Stimulated activated CD4-positive, alpha-beta T cell treated with anti-CD3 and anti-CD28 coated beads, TNF-alpha, amount 100 ng/mL, for 4 hours (primary cell): ENCODE measurements around the gene NSRP1.
"Not testable (repeated sequence)": the region's sequence is repeated elsewhere in the genome, so short reads cannot be mapped to it uniquely, and the experiment has no call there.

Experiments used
- DNase-seq, 3 experiments: peaks; one replicate each; pipeline ENCODE4 v3.0.0-alpha.2; 2020; ENCODE audit warnings: low read depth in 3 of 3

Gene NSRP1

GRCh38 chr17:30116661-30117551 is at the start of gene NSRP1:
Gene NSRP1 (plus strand): TSS chr17:30116816. CDS start chr17:30116844, 28 bp downstream.
- DNase-seq = peak; percentile 84 to 92 (median 85)

DNA sequence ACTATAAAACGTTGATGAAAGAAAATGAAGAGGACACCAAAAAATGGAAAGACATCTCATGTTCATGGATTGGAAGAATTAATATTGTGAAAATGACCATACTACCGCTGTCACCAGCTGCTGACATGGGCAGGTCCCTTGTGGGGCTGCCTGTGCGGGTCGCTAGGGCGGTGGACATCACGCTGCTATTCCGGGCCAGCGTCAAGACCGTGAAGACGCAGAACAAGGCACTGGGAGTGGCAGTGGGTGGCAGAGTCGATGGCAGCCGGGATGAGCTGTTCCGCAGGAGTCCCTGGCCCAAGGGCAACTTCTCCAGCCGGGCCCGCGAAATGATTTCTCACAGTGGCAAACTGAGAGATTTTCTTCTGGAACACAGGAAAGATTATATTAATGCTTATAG is 48.2 kb upstream of the NSRP1 start:
- DNase-seq = no peak

GRCh38 chr17:30074254-30074653 is 42.4 kb upstream of the NSRP1 start:
- DNase-seq = no peak

DNA sequence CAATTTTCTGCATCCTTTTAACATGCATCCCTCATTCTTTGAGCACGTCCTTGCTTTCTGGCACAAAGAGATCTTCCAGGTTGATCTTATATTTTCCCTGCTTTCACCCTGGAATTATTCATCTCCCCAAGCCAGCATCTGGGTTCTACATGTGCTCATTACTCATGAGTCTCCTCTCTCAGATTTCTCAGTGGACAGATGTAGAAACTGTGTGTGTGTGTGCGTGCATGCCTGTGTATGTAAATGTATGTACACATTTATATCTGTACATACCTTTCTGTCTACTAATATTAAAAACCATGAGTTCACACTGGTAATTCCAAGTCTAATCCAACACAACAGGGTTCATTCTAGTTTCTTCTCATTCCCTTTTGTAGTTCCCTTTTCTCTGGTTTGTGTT is 41.9 kb upstream of the NSRP1 start:
- DNase-seq = no peak

- DNase-seq = no peak
Measured at GRCh38 chr17:30082773-30083172, 33.8 kb upstream of the NSRP1 start.

GRCh38 chr17:30084788-30085187 is 31.8 kb upstream of the NSRP1 start:
- no peak for DNase-seq

DNA sequence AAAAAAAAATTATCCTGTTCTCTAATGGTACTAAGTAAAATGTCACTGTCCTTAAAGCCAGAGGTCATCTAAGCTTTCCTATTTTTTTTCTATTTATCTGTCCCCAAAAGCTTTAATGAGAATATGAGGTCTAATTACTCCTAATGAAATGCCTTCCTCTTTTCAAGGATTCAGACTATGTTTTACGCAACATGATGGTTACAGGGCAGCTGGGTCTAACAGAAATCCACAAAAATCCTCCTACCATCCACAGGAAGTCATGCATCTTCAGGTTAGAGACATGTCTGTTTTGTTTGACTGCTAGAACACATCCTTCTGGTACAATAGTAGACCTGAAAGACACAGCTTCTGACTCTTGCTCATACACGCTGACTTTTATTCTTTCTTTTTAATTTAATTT is 29.7 kb upstream of the NSRP1 start:
- no peak for DNase-seq

DNA sequence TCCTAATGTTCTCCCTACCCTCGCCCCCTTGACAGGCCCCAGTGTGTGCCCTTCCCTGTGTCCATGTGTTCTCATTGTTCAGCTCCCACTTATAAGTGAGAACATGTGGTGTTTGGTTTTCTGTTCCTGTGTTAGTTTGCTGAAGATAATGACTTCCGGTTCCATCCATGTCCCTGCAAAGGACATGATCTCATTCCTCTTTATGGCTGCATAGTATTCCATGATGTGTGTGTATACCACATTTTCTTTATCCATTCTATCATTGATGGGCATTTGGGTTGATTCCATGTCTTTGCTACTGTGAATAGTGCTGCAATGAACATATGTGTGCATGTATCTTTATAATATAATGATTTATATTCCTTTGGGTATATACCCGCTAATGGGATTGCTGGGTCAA is 29.2 kb upstream of the NSRP1 start:
- not testable (repeated sequence) for DNase-seq

DNA sequence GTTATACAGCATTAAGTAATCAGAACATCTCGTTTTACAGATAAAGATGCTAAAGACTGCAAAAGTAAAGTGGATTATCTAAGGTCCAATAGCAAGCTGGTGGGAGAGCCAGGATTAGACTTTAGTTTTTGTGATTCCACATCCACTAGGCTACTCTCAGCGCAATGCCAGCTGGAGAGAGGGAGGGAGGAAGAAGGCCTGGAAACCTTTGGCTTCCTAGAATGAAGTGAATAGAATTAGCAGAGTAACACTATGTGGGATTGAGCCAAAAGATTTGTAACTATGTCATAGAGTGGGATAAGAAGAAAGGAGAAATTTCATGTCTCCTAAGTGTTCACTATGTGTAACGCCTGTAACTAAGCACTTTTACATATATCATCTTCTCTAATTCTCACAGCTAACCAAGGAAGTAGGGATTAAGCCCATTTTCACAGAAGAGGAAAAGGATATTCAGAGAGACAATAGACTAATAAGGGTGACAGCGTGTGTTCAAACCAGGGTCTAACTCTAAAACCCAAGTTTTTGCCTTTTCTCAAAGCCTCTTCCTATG is 25.4 kb upstream of the NSRP1 start:
- DNase-seq = no peak

DNA sequence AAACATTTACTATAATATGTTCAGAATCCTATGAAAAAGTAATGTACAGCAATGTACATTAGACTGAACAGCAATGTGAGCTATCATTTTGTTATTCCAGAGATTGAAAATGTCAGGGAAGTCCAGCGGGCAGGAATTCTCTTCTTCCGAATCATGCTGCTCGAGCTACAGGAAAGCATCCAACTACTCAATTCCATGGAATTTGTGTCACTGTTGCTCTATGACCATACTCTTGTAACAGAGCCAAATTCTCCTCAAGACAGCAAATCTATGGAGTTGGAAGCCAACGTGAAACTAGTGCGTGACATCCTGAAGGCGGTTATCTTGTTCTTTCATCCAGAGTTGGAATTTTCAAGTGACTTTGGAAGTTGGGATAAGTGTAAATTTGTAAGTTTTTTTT is 24.8 kb upstream of the NSRP1 start:
- no peak for DNase-seq

DNA sequence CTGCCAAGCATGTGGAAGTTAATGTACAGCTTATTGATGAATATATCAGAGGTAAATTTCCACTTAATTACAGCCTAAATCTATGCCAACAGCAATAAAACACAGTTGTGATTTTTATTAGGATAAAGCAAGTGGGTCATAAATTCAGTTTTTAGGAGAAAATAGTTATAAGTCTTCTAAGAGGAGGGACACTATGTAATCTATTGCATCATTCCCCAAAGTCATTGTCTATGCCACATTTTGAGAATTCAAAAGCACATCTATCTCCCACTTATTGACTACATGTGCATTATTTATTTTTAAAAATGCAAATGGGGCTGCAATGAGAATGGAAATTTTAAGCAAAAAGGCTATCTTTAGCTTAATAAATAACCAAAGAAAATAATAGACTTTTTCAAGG is 23.7 kb upstream of the NSRP1 start:
- no peak for DNase-seq

- no peak for DNase-seq
Measured at GRCh38 chr17:30093463-30094147, 23.0 kb upstream of the NSRP1 start.

GRCh38 chr17:30095507-30096244 is 20.9 kb upstream of the NSRP1 start:
- DNase-seq = no peak

GRCh38 chr17:30101686-30102390 is 14.8 kb upstream of the NSRP1 start:
- DNase-seq = no peak

GRCh38 chr17:30103921-30104320 is 12.7 kb upstream of the NSRP1 start:
- no peak for DNase-seq

GRCh38 chr17:30104575-30105339 is 11.9 kb upstream of the NSRP1 start:
- DNase-seq = peak; percentile 46 to 58 (median 57)

DNA sequence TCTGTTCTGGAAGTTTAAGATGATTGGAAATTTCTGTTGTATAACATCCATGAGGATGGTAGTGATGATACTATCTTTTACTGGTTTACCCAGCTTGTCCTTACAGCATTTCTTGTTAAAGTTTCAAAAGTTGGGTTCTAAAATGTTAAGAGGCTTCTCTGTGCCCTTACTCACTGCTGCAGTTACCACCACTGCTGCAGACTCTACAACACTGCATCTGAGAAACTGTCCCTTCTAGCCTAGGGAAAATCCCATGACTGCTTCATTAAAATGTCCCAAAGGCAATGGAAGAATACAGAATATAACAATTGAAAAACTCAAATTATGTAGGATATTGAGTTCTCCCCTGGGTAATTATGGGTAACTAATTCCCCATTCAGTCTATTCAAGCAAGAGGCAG is 3.8 kb upstream of the NSRP1 start:
- DNase-seq = no peak

DNA sequence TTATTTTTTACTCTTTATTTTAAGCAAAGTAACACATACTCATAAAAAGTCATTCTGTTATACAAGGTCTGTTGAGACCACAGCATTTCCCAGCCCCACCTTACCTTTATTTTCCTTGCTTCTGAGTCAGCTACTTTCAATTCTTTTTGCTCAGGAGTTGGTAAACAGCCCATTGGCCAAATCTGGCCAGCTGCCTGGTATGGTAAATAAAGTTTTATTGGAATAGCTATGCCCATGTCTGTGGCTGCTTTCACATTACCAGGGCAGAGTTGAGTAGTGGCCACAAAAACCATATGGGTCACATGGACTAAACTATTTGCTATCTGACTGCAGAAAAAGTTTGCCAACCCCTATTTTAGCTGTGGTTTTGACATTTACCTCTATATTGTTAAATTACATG is 3.4 kb upstream of the NSRP1 start:
- DNase-seq = no peak

DNA sequence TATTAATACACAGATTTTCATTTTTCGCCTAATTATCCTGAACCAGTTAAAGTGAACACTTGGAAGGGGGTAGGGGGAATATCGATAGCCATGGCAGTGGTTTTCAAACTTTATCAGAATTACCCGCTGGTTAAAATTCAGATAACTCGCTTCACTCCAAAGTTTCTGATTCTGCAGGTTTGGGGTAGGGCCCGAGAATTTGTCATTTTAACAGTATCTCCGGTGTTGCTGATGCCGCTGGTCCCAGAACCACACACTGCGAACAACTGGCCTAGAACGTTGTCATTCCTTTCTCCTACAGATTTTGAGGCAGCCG is 313 bp upstream of the NSRP1 start:
- no peak for DNase-seq

GRCh38 chr17:30117675-30118081 is 1.1 kb downstream of the NSRP1 start:
- DNase-seq = no peak

- DNase-seq = not testable (repeated sequence)
Measured at GRCh38 chr17:30118635-30119034, 2.0 kb downstream of the NSRP1 start.
